H9 (cell line): ENCODE results near the gene TMEM163. TPM values are rescaled to one million over a fixed set of nuclear protein-coding genes. Genes with fewer than 3 reads are reported as not detected.

ENCODE experiments used
- DNase-seq: peaks from one replicate; pipeline ENCODE4 v3.0.0-alpha.2; 2017
- H2AFZ ChIP-seq: one replicate; pipeline ENCODE4 v1.6.1; 2013; ENCODE audit warnings: mild to moderate bottlenecking, low read length, control low read depth, moderate library complexity
- H2AK5ac ChIP-seq: 2 replicates; pipeline ENCODE4 v1.6.1; 2013; ENCODE audit warnings: low read length, control low read depth, mixed read lengths; ENCODE audit not compliant: insufficient read length
- H2BK120ac ChIP-seq: one replicate; pipeline ENCODE4 v1.6.1; 2013; ENCODE audit warnings: low read depth, mild to moderate bottlenecking, low read length, control low read depth, inconsistent platforms; ENCODE audit not compliant: poor library complexity, severe bottlenecking
- H2BK12ac ChIP-seq: 2 replicates; pipeline ENCODE4 v1.6.1; 2013; ENCODE audit warnings: low read length, control low read depth, mixed read lengths, low read depth; ENCODE audit not compliant: insufficient read length
- H2BK15ac ChIP-seq: 2 replicates; pipeline ENCODE4 v1.6.1; 2013; ENCODE audit warnings: low read depth, low read length, control low read depth
- H2BK20ac ChIP-seq: one replicate; pipeline ENCODE4 v1.6.1; 2013; ENCODE audit warnings: low read depth, mild to moderate bottlenecking, low read length, control low read depth, inconsistent platforms; ENCODE audit not compliant: poor library complexity, severe bottlenecking
- H2BK5ac ChIP-seq: 2 replicates; pipeline ENCODE4 v1.6.1; 2013; ENCODE audit warnings: low read length, control low read depth, mixed read lengths; ENCODE audit not compliant: insufficient read length
- H3K14ac ChIP-seq: 2 replicates; pipeline ENCODE4 v1.6.1; 2013; ENCODE audit warnings: low read length, control low read depth; ENCODE audit not compliant: insufficient read depth
- H3K18ac ChIP-seq: 2 replicates; pipeline ENCODE4 v1.6.1; 2013; ENCODE audit warnings: low read depth, mild to moderate bottlenecking, mixed read lengths, low read length, control low read depth; ENCODE audit not compliant: insufficient read length
- H3K23ac ChIP-seq: 2 replicates; pipeline ENCODE4 v1.6.1; 2013; ENCODE audit warnings: low read length, control low read depth, mixed read lengths, low read depth; ENCODE audit not compliant: insufficient read length
- H3K23me2 ChIP-seq: 2 replicates; pipeline ENCODE4 v1.6.1; 2013; ENCODE audit warnings: low read depth, mild to moderate bottlenecking, mixed read lengths, low read length, control low read depth; ENCODE audit not compliant: insufficient read length, poor library complexity, severe bottlenecking
- H3K27ac ChIP-seq: 2 replicates; pipeline ENCODE4 v1.5.1; 2013; ENCODE audit warnings: low read length, control low read depth, mixed read lengths, low read depth; ENCODE audit not compliant: insufficient read length
- H3K27me3 ChIP-seq: 2 replicates; pipeline ENCODE4 v1.6.1; 2013; ENCODE audit warnings: low read length, control low read depth, inconsistent platforms; ENCODE audit not compliant: insufficient read depth
- H3K4ac ChIP-seq: 2 replicates; pipeline ENCODE4 v1.6.1; 2013; ENCODE audit warnings: low read depth, mild to moderate bottlenecking, control low read depth, inconsistent platforms, low read length, moderate library complexity
- H3K4me1 ChIP-seq: 2 replicates; pipeline ENCODE4 v1.6.1; 2013; ENCODE audit warnings: low read length, control low read depth, inconsistent platforms; ENCODE audit not compliant: insufficient read depth
- H3K4me2 ChIP-seq: 2 replicates; pipeline ENCODE4 v1.6.1; 2013; ENCODE audit warnings: low read length, control low read depth, mixed read lengths; ENCODE audit not compliant: insufficient read length, insufficient read depth
- H3K56ac ChIP-seq: 2 replicates; pipeline ENCODE4 v1.6.1; 2013; ENCODE audit warnings: low read depth, mild to moderate bottlenecking, mixed read lengths, low read length, control low read depth; ENCODE audit not compliant: insufficient read length
- H3K79me1 ChIP-seq: 2 replicates; pipeline ENCODE4 v1.6.1; 2013; ENCODE audit warnings: low read depth, mild to moderate bottlenecking, moderate library complexity, low read length, control low read depth, inconsistent platforms; ENCODE audit not compliant: insufficient read depth, poor library complexity, severe bottlenecking
- H3K79me2 ChIP-seq: 2 replicates; pipeline ENCODE4 v1.6.1; 2013; ENCODE audit warnings: low read length, control low read depth, inconsistent platforms; ENCODE audit not compliant: insufficient read depth
- H3K9ac ChIP-seq: 2 replicates; pipeline ENCODE4 v1.6.1; 2013; ENCODE audit warnings: low read length, control low read depth, mixed read lengths; ENCODE audit not compliant: insufficient read length; ENCODE audit errors: extremely low read depth
- H3K9me3 ChIP-seq: one replicate; pipeline ENCODE4 v1.6.1; 2013; ENCODE audit warnings: low read depth, low read length, inconsistent platforms; ENCODE audit not compliant: control insufficient read depth
- H3T11ph ChIP-seq: one replicate; pipeline ENCODE4 v1.6.1; 2013; ENCODE audit warnings: mild to moderate bottlenecking, low read length, control low read depth, inconsistent platforms
- H4K20me1 ChIP-seq: one replicate; pipeline ENCODE4 v1.6.1; 2013; ENCODE audit not compliant: control insufficient read depth, insufficient read length, insufficient read depth
- H4K5ac ChIP-seq: 2 replicates; pipeline ENCODE4 v1.6.1; 2013; ENCODE audit warnings: low read depth, mild to moderate bottlenecking, mixed read lengths, low read length, control low read depth; ENCODE audit not compliant: insufficient read length
- H4K8ac ChIP-seq: replicated peaks from 2 replicates; pipeline ENCODE4 v1.6.1; 2013; ENCODE audit warnings: low read length, control low read depth, mixed read lengths, low read depth; ENCODE audit not compliant: insufficient read length
- H4K91ac ChIP-seq: 2 replicates; pipeline ENCODE4 v1.6.1; 2013; ENCODE audit warnings: low read depth, mild to moderate bottlenecking, moderate library complexity, mixed read lengths, low read length, control low read depth; ENCODE audit not compliant: insufficient read length
- H3K27ac Mint-ChIP-seq, 3 experiments: 2 replicates in 2 of 3; 3 replicates in 1 of 3; pipeline ENCODE4 v1.8.0; 2020 to 2021; ENCODE audit warnings: mixed read lengths in 3 of 3, mild to moderate bottlenecking in 1 of 3, moderate library complexity in 1 of 3
- H3K27me3 Mint-ChIP-seq: 2 replicates; pipeline ENCODE4 v1.8.0; 2021; ENCODE audit warnings: low read depth, mild to moderate bottlenecking, moderate library complexity, mixed read lengths
- H3K36me3 Mint-ChIP-seq, 3 experiments: 2 replicates in 2 of 3; 3 replicates in 1 of 3; pipeline ENCODE4 v1.8.0; 2020 to 2021; ENCODE audit warnings: low read depth in 3 of 3, mixed read lengths in 3 of 3; ENCODE audit not compliant: insufficient read depth in 1 of 3
- H3K4me1 Mint-ChIP-seq, 2 experiments: 2 replicates each; pipeline ENCODE4 v1.8.0; 2020; ENCODE audit warnings: mixed read lengths in 2 of 2
- H3K4me3 Mint-ChIP-seq, 2 experiments: 2 replicates in 1 of 2; 3 replicates in 1 of 2; pipeline ENCODE4 v1.8.0; 2020 to 2021; ENCODE audit warnings: mild to moderate bottlenecking in 2 of 2, mixed read lengths in 2 of 2, moderate library complexity in 1 of 2
- H3K9me3 Mint-ChIP-seq, 2 experiments: 2 replicates in 1 of 2; 3 replicates in 1 of 2; pipeline ENCODE4 v1.8.0; 2020; ENCODE audit warnings: mild to moderate bottlenecking in 2 of 2, mixed read lengths in 2 of 2, moderate library complexity in 1 of 2
- WGBS: extraction: QIAGEN DNeasy Blood & Tissue Kit; methylation state at CpG from one replicate; pipeline ENCODE4 v1.1.7; 2013; ENCODE audit warnings: missing lambda C conversion rate, low lambda C conversion rate, mixed read lengths; ENCODE audit not compliant: insufficient read length; ENCODE audit errors: extremely low coverage; 5-methylcytosine and 5-hydroxymethylcytosine counted together
- total RNA-seq: library from RNA; stranded (reverse); gene quantifications from 2 replicates; pipeline ENCODE4 v1.2.1, GENCODE V29; 2021
- TF ChIP-seq, protein P1 (sequence below): fragments of 200-600 bp; sonication (generic); conservative IDR thresholded peaks from 3 replicates; pipeline ENCODE4 v1.8.0; 2021; ENCODE audit warnings: antibody characterized with exemption, mild to moderate bottlenecking

TMEM163 gene
- total RNA-seq, 1 experiment from 2014 or later: 0.39 TPM

DNA sequence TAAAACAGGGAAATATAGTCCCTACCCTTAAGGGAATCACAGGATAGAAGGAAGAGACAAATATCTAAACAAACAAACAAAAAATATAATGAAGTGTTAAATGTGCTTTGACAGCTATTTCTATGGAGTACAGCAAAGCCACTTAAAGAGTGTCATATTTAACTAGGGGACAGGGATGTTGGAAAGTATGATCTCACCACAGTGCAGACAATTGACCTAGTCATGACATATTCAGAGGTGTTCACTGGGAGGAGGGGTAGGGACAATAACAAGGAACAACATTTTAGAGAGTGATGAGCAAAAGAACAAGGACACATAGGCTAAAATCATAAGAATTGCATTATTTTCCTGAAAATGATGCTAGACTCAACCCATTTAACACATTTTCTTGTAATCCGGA is 107.5 kb downstream of the TMEM163 start:
- Histone ChIP-seq H3K4me2 (no peak overlapping the region), H3K4me1 (no peaks in the 10 kb centered on the region), H2BK20ac (no peak overlapping the region), H3T11ph (no peak overlapping the region), H3K23ac (no peak overlapping the region), H2BK12ac (no peak overlapping the region), H3K4ac (no peak overlapping the region), H4K20me1 (no peaks in the 10 kb centered on the region), H3K56ac (no peak overlapping the region), H3K27me3 (no peaks in the 10 kb centered on the region), H3K14ac (no peak overlapping the region), H3K9ac (no peak overlapping the region), H4K5ac (no peak overlapping the region), H3K79me1 (no peaks in the 10 kb centered on the region), H3K9me3 (no peaks in the 10 kb centered on the region), H3K79me2 (no peaks in the 10 kb centered on the region), H3K23me2 (no peaks in the 10 kb centered on the region), H2AK5ac (no peak overlapping the region), H4K91ac (no peak overlapping the region), H2BK5ac (no peak overlapping the region), H4K8ac (no peak overlapping the region), H3K18ac (no peak overlapping the region), H2AFZ (no peak overlapping the region), H2BK15ac (no peak overlapping the region), H3K27ac (no peak overlapping the region), H2BK120ac (no peak overlapping the region)
- no peak for DNase-seq
- Mint-ChIP-seq H3K4me3 (no peak overlapping the region), H3K36me3 (peaks cover 0 to 20% (median 9%) of the 10 kb centered on the region in 3 experiments; a peak in 6 of 7 replicates), H3K27me3 (peaks cover 3% of the 10 kb centered on the region), H3K4me1 (peaks cover 0 to 7% of the 10 kb centered on the region in 2 experiments; a peak in 3 of 4 replicates), H3K27ac (no peak overlapping the region), H3K9me3 (peaks cover 18 to 21% of the 10 kb centered on the region in 2 experiments)
- WGBS: no CpG with 5 or more reads among the region's 1 CpG
- TF ChIP-seq, protein P1, sequence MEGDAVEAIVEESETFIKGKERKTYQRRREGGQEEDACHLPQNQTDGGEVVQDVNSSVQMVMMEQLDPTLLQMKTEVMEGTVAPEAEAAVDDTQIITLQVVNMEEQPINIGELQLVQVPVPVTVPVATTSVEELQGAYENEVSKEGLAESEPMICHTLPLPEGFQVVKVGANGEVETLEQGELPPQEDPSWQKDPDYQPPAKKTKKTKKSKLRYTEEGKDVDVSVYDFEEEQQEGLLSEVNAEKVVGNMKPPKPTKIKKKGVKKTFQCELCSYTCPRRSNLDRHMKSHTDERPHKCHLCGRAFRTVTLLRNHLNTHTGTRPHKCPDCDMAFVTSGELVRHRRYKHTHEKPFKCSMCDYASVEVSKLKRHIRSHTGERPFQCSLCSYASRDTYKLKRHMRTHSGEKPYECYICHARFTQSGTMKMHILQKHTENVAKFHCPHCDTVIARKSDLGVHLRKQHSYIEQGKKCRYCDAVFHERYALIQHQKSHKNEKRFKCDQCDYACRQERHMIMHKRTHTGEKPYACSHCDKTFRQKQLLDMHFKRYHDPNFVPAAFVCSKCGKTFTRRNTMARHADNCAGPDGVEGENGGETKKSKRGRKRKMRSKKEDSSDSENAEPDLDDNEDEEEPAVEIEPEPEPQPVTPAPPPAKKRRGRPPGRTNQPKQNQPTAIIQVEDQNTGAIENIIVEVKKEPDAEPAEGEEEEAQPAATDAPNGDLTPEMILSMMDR: no peak
